HCT116 (cell line): Measurements from ENCODE around the gene EVC2. TPM values are rescaled to one million over a fixed set of nuclear protein-coding genes. Genes with fewer than 3 reads are reported as not detected.

ENCODE experiments used
- ATAC-seq: fragments of 200-7000 bp; cut with Tn5 transposase; 2 replicates; pipeline ENCODE4 v1.9.1; 2020; ENCODE audit warnings: mild to moderate bottlenecking, moderate library complexity
- BruUV-seq: library from RNA; stranded (reverse); fragments of 400-500 nt; replicated peaks from 2 replicates; lab custom pipeline; 2021; lab: Mats Ljungman, UMichigan
- CTCF ChIA-PET: fragments of 300-600 bp; sonication (Branson Sonifier 250); formaldehyde crosslinking; loops from one replicate; lab custom pipeline; 2021; ENCODE audit warnings: antibody characterized with exemption; lab: Charles Lee
- POLR2A ChIA-PET: fragments of 300-600, 350-600 bp; sonication (Branson Sonifier 250); formaldehyde crosslinking; loops from one replicate; lab custom pipeline; 2021; ENCODE audit warnings: antibody characterized with exemption; lab: Charles Lee
- RAD21 ChIA-PET, 2 experiments: fragments of 300-600 bp; sonication (Branson Sonifier 250); formaldehyde crosslinking; loops; one replicate each; lab custom pipeline; 2023; ENCODE audit warnings: low total read pairs in 2 of 2; ENCODE audit not compliant: uncharacterized antibody in 2 of 2, unreplicated experiment in 2 of 2, low non-redundant PET in 1 of 2; lab: Charles Lee
- DNase-seq: peaks from one replicate; pipeline ENCODE4 v3.0.0-alpha.2; 2010; ENCODE audit warnings: low read depth, low spot score
- H2AFZ ChIP-seq: fragments of 200-600 bp; shearing (Covaris generic), sonication (generic); 2 replicates; pipeline ENCODE4 v1.6.1; 2017; ENCODE audit warnings: low read depth, mixed run types, mixed read lengths, antibody characterized with exemption, low read length; ENCODE audit not compliant: poor library complexity, severe bottlenecking
- H3K27ac ChIP-seq: 2 replicates; pipeline ENCODE4 v1.5.1; 2012; ENCODE audit warnings: low read depth, low read length
- H3K27me3 ChIP-seq: fragments of 200-600 bp; sonication (generic); 2 replicates; pipeline ENCODE4 v1.6.1; 2016; ENCODE audit warnings: mixed run types, low read length, mixed read lengths; ENCODE audit not compliant: insufficient read depth
- H3K36me3 ChIP-seq, 2 experiments: fragments of 200-500 bp in 1 of 2; fragments of 200-600 bp in 1 of 2; sonication (Bioruptor generic) in 1 of 2; sonication (generic) in 1 of 2; 2 replicates each; pipeline versions ENCODE4 v1.5.1 to v1.6.1; 2014 to 2016; ENCODE audit warnings: low read length in 2 of 2, inconsistent platforms in 1 of 2, mixed read lengths in 1 of 2, mixed run types in 1 of 2; ENCODE audit not compliant: insufficient read depth in 2 of 2, control insufficient read depth in 1 of 2
- H3K4me1 ChIP-seq, 2 experiments: fragments of 200-600 bp in 1 of 2; sonication (generic) in 1 of 2; 2 replicates each; pipeline versions ENCODE4 v1.5.1 to v1.6.1; 2012 to 2017; ENCODE audit warnings: low read length in 2 of 2, inconsistent platforms in 1 of 2, mild to moderate bottlenecking in 1 of 2, mixed read lengths in 1 of 2, mixed run types in 1 of 2, moderate library complexity in 1 of 2; ENCODE audit not compliant: insufficient read depth in 2 of 2, control insufficient read depth in 1 of 2
- H3K4me2 ChIP-seq: fragments of 200-600 bp; sonication (generic); 2 replicates; pipeline ENCODE4 v1.6.1; 2017; ENCODE audit warnings: mixed run types, low read length, mixed read lengths
- H3K4me3 ChIP-seq, 2 experiments: fragments of 200-600 bp in 1 of 2; sonication (generic) in 1 of 2; replicated peaks in 1 of 2; 2 replicates each; pipeline ENCODE4 v1.5.1; 2011 to 2016; ENCODE audit warnings: low read length in 2 of 2, control low read depth in 1 of 2, low read depth in 1 of 2, mild to moderate bottlenecking in 1 of 2, mixed read lengths in 1 of 2, mixed run types in 1 of 2
- H3K79me2 ChIP-seq: fragments of 200-600 bp; sonication (generic); 2 replicates; pipeline ENCODE4 v1.6.1; 2017; ENCODE audit warnings: mild to moderate bottlenecking, mixed run types, low read length, moderate library complexity, mixed read lengths; ENCODE audit not compliant: insufficient read depth
- H3K9ac ChIP-seq: fragments of 200-600 bp; sonication (generic); 2 replicates; pipeline ENCODE4 v1.6.1; 2016; ENCODE audit warnings: low read length, mixed read lengths
- H3K9me2 ChIP-seq: fragments of 200-600 bp; sonication (generic), shearing (Covaris generic); 2 replicates; pipeline ENCODE4 v1.6.1; 2017; ENCODE audit warnings: mixed run types, mild to moderate bottlenecking, moderate library complexity; ENCODE audit not compliant: insufficient read depth
- H3K9me3 ChIP-seq, 2 experiments: fragments of 200-500 bp in 1 of 2; fragments of 200-600 bp in 1 of 2; sonication (Bioruptor generic) in 1 of 2; sonication (generic) in 1 of 2; 2 replicates each; pipeline ENCODE4 v1.6.1; 2014 to 2017; ENCODE audit warnings: low read length in 2 of 2, mixed read lengths in 2 of 2, inconsistent platforms in 1 of 2, low read depth in 1 of 2, mild to moderate bottlenecking in 1 of 2, mixed run types in 1 of 2, moderate library complexity in 1 of 2; ENCODE audit not compliant: control insufficient read depth in 1 of 2, insufficient read depth in 1 of 2
- H4K20me1 ChIP-seq: fragments of 200-600 bp; sonication (generic), shearing (Covaris generic); 2 replicates; pipeline ENCODE4 v1.6.1; 2017; ENCODE audit warnings: mixed run types, mild to moderate bottlenecking, moderate library complexity; ENCODE audit not compliant: insufficient read depth
- CBX3 ChIP-seq: IDR thresholded peaks from 2 replicates; pipeline ENCODE4 v1.6.1; 2012; ENCODE audit warnings: low read depth
- POLR2A ChIP-seq: IDR thresholded peaks from 2 replicates; pipeline ENCODE4 v1.7.0; 2011; ENCODE audit warnings: borderline replicate concordance; ENCODE audit not compliant: insufficient read depth, insufficient read length; ENCODE audit errors: extremely low read depth
- SRF ChIP-seq: IDR thresholded peaks from 2 replicates; pipeline ENCODE4 v1.6.1; 2012; ENCODE audit warnings: low read depth
- TCF7L2 ChIP-seq: IDR thresholded peaks from 2 replicates; pipeline ENCODE4 v1.7.0; 2011; ENCODE audit warnings: borderline replicate concordance, inconsistent platforms; ENCODE audit not compliant: insufficient read depth, insufficient read length; ENCODE audit errors: extremely low read depth
- ZFX ChIP-seq: fragments of 450-650 bp; IDR thresholded peaks from 2 replicates; pipeline ENCODE4 v1.6.1; 2017
- intact Hi-C: fragments of 100-400 bp; cut with micrococcal nuclease; formaldehyde crosslinking; loops from 2 replicates; pipeline ENCODE4 v1.10.0; 2022
- total RNA-seq: library from RNA; stranded (reverse); gene quantifications from one replicate; pipeline ENCODE4 v1.2.1, GENCODE V29; 2021; ENCODE audit not compliant: unreplicated experiment
- TF ChIP-seq, protein P1 (sequence below), 3 experiments: fragments of 200-600 bp in 1 of 3; sonication (generic) in 1 of 3; IDR thresholded peaks in 2 of 3; conservative IDR thresholded peaks in 1 of 3; 2 replicates each; pipeline ENCODE4 v1.5.1; 2012 to 2017; ENCODE audit warnings: low read depth in 2 of 3, low read length in 2 of 3, antibody characterized with exemption in 1 of 3, borderline replicate concordance in 1 of 3, control low read depth in 1 of 3, mild to moderate bottlenecking in 1 of 3, mixed read lengths in 1 of 3, mixed run types in 1 of 3, moderate library complexity in 1 of 3; ENCODE audit not compliant: insufficient read depth in 1 of 3
- TF ChIP-seq, protein P2 (sequence below): IDR thresholded peaks from 2 replicates; pipeline ENCODE4 v1.6.1; 2012; ENCODE audit warnings: low read depth

The EVC2 gene
- total RNA-seq, 1 experiment from 2014 or later = not detected

DNA sequence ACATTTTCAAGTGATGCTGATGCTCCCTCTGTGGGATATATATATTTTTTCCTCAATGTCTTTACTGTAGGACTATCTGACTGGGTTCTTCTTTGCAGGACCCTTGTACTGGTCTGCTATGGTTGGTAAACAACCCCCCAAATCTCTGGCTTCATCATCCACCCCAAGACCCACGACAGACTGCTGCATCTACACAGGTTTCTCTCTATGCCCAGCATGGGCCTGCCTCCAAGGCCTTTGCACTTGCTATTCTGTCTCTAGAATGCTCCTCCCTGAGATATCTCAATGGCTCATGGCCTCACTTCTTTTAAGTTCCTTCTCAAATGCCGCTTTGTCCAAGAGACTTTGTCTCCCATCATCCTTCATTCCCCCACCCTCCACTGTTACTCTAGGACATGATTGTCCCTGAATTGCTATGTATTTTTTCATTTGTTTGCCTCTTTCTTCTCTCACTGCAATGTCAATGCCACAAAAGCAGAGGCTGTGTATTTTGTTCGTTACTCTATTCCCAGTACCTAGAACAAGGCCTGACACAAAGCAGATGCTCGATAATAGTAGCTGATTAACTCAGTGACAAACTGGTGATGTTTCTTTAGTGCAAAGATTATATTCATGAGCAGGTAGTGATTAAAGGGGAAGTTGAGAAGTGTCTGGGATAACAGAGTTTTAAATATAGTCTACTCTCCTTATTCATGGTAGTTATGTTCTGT, 9.2 kb upstream of the EVC2 start:
- Histone ChIP-seq H3K4me1 (no peaks in the 10 kb centered on the region), H3K9ac (no peak overlapping the region), H3K4me2 (no peak overlapping the region), H3K27ac (no peak overlapping the region), H3K9me2 (no peaks in the 10 kb centered on the region), H4K20me1 (no peaks in the 10 kb centered on the region), H3K9me3 (no peaks in the 10 kb centered on the region), H2AFZ (no peak overlapping the region), H3K79me2 (no peaks in the 10 kb centered on the region), H3K4me3 (no peak overlapping the region), H3K36me3 (no peaks in the 10 kb centered on the region), H3K27me3 (peaks cover 43% of the 10 kb centered on the region)
- POLR2A ChIA-PET = no interaction called here
- ATAC-seq (no peak), DNase-seq (no peak)
- CTCF ChIA-PET = no interaction called here
- TF ChIP-seq, protein P1, sequence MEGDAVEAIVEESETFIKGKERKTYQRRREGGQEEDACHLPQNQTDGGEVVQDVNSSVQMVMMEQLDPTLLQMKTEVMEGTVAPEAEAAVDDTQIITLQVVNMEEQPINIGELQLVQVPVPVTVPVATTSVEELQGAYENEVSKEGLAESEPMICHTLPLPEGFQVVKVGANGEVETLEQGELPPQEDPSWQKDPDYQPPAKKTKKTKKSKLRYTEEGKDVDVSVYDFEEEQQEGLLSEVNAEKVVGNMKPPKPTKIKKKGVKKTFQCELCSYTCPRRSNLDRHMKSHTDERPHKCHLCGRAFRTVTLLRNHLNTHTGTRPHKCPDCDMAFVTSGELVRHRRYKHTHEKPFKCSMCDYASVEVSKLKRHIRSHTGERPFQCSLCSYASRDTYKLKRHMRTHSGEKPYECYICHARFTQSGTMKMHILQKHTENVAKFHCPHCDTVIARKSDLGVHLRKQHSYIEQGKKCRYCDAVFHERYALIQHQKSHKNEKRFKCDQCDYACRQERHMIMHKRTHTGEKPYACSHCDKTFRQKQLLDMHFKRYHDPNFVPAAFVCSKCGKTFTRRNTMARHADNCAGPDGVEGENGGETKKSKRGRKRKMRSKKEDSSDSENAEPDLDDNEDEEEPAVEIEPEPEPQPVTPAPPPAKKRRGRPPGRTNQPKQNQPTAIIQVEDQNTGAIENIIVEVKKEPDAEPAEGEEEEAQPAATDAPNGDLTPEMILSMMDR (IDR thresholded peaks at IDR 0.05 in 2 of 3, conservative IDR thresholded peaks at IDR 0.05 in 1 of 3; ENCODE audit: borderline replicate concordance in 1 of 3, insufficient read depth in 1 of 3, low read depth in 2 of 3, low read length in 2 of 3) = no peak
- TF ChIP-seq CBX3 (no peak), ZFX (no peak), POLR2A (no peak)
- RAD21 ChIA-PET = no interaction called here
- no TSS peak for BruUV-seq
- intact Hi-C loops = no loop called here

DNA sequence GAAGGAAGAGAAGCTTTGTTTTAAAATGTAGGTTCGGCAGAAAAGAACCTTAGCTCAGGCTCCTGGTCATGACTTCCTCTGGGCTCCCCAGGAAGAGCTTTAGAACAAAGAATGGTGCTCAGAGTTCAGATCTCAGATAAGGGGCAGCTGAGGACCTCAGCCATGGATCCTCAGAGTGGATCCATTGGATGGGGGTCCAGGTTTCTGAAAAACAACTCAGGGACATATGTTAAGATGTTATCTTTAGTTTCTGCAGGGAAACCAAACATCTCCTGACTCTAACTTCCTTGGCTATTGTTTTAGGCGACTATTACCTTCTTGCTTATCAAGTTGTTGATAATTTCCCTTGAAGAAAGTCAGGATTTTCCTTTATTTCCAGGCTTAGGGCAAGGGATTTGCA, 8.0 kb upstream of the EVC2 start:
- Histone ChIP-seq H4K20me1 (no peaks in the 10 kb centered on the region), H3K27ac (no peak overlapping the region), H3K4me1 (no peaks in the 10 kb centered on the region), H3K36me3 (no peaks in the 10 kb centered on the region), H3K9me3 (no peaks in the 10 kb centered on the region), H3K27me3 (peaks cover 32% of the 10 kb centered on the region), H3K9me2 (no peaks in the 10 kb centered on the region), H2AFZ (no peak overlapping the region), H3K9ac (no peak overlapping the region), H3K79me2 (no peaks in the 10 kb centered on the region), H3K4me2 (no peak overlapping the region), H3K4me3 (no peak overlapping the region)
- CTCF ChIA-PET = no interaction called here
- DNase-seq (no peak), ATAC-seq (no peak)
- BruUV-seq = no TSS peak
- intact Hi-C loops = no loop called here
- RAD21 ChIA-PET = no interaction called here
- POLR2A ChIA-PET = no interaction called here
- TF ChIP-seq TCF7L2 = no peak
- TF ChIP-seq ZFX = no peak
- TF ChIP-seq, protein P2, sequence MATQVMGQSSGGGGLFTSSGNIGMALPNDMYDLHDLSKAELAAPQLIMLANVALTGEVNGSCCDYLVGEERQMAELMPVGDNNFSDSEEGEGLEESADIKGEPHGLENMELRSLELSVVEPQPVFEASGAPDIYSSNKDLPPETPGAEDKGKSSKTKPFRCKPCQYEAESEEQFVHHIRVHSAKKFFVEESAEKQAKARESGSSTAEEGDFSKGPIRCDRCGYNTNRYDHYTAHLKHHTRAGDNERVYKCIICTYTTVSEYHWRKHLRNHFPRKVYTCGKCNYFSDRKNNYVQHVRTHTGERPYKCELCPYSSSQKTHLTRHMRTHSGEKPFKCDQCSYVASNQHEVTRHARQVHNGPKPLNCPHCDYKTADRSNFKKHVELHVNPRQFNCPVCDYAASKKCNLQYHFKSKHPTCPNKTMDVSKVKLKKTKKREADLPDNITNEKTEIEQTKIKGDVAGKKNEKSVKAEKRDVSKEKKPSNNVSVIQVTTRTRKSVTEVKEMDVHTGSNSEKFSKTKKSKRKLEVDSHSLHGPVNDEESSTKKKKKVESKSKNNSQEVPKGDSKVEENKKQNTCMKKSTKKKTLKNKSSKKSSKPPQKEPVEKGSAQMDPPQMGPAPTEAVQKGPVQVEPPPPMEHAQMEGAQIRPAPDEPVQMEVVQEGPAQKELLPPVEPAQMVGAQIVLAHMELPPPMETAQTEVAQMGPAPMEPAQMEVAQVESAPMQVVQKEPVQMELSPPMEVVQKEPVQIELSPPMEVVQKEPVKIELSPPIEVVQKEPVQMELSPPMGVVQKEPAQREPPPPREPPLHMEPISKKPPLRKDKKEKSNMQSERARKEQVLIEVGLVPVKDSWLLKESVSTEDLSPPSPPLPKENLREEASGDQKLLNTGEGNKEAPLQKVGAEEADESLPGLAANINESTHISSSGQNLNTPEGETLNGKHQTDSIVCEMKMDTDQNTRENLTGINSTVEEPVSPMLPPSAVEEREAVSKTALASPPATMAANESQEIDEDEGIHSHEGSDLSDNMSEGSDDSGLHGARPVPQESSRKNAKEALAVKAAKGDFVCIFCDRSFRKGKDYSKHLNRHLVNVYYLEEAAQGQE = no peak
- TF ChIP-seq SRF = no peak
- TF ChIP-seq, protein P1 (IDR thresholded peaks at IDR 0.05 in 2 of 3, conservative IDR thresholded peaks at IDR 0.05 in 1 of 3; ENCODE audit: borderline replicate concordance in 1 of 3, insufficient read depth in 1 of 3, low read depth in 2 of 3, low read length in 2 of 3) = no peak
